Tibial artery (tissue), 4 donors: ENCODE results near the gene CAMTA1.

Experiments
- DNase-seq, 2 donors: peaks; one replicate each; pipeline ENCODE4 v3.0.0-alpha.2; 2019
- H3K27ac ChIP-seq, 2 donors: fragments of 200-600 bp; sonication (generic) in 1 of 2; 1 replicate in 1 of 2; 2 replicates in 1 of 2; pipeline ENCODE4 v1.5.1; 2018 to 2019; ENCODE audit warnings: mild to moderate bottlenecking in 1 of 2
- H3K27me3 ChIP-seq, 2 donors: fragments of 200-600 bp; sonication (generic) in 1 of 2; one replicate each; pipeline versions ENCODE4 v1.5.1 to v1.6.0; 2016 to 2019
- H3K36me3 ChIP-seq, 3 donors: fragments of 200-600 bp; sonication (generic) in 2 of 3; one replicate each; pipeline ENCODE4 v1.5.1; 2016 to 2019; ENCODE audit warnings: mild to moderate bottlenecking in 2 of 3
- H3K4me1 ChIP-seq, 4 donors: fragments of 200-600 bp; sonication (generic) in 2 of 4; 1 replicate in 3 of 4; 2 replicates in 1 of 4; pipeline ENCODE4 v1.5.1; 2016 to 2019
- H3K4me3 ChIP-seq, 2 donors: fragments of 200-600 bp; sonication (generic) in 1 of 2; 1 replicate in 1 of 2; 2 replicates in 1 of 2; pipeline ENCODE4 v1.5.1; 2018 to 2019; ENCODE audit warnings: mild to moderate bottlenecking in 2 of 2
- H3K9me3 ChIP-seq, 3 donors: fragments of 200-600 bp; sonication (generic) in 1 of 3; one replicate each; pipeline ENCODE4 v1.5.1; 2016 to 2019
- CTCF ChIP-seq, 2 experiments: fragments of 200-600 bp in 1 of 2; fragments of 450-650 bp in 1 of 2; IDR thresholded peaks; one replicate each; pipeline ENCODE4 v1.5.1; 2017 to 2019; ENCODE audit warnings: antibody characterized with exemption in 2 of 2, mild to moderate bottlenecking in 1 of 2, moderate library complexity in 1 of 2
- intact Hi-C: fragments of 100-400 bp; cut with DNase I; formaldehyde crosslinking; loops from one replicate; pipeline ENCODE4 v1.15.0; 2023; ENCODE audit warnings: low total_unique reads

Gene CAMTA1

GRCh38 chr1:6897138-6897537, 111.9 kb downstream of the CAMTA1 start:
- Histone ChIP-seq H3K27me3 (no peaks in the 10 kb centered on the region), H3K9me3 (no peaks in the 10 kb centered on the region), H3K4me1 (no peaks in the 10 kb centered on the region), H3K4me3 (no peak overlapping the region), H3K27ac (no peak overlapping the region), H3K36me3 (no peaks in the 10 kb centered on the region)
- no peak for DNase-seq
- TF ChIP-seq CTCF (IDR thresholded peaks at IDR 0.05), result no peak
- intact Hi-C loops, result no loop called here

GRCh38 chr1:6898974-6899539, 113.8 kb downstream of the CAMTA1 start:
- H3K27ac ChIP-seq, result no peak overlapping the region
- no peaks in the 10 kb centered on the region for H3K9me3 ChIP-seq
- no peak overlapping the region for H3K4me3 ChIP-seq
- no peak for DNase-seq
- intact Hi-C loops, result no loop called here
- TF ChIP-seq CTCF (IDR thresholded peaks at IDR 0.05), result no peak
- no peaks in the 10 kb centered on the region for H3K4me1 ChIP-seq
- H3K27me3 ChIP-seq, result no peaks in the 10 kb centered on the region
- no peaks in the 10 kb centered on the region for H3K36me3 ChIP-seq

- Histone ChIP-seq H3K4me3 (no peak overlapping the region), H3K27ac (no peak overlapping the region), H3K9me3 (no peaks in the 10 kb centered on the region), H3K4me1 (no peaks in the 10 kb centered on the region), H3K36me3 (no peaks in the 10 kb centered on the region), H3K27me3 (no peaks in the 10 kb centered on the region)
- DNase-seq, result no peak
- intact Hi-C loops, result no loop called here
- TF ChIP-seq CTCF (IDR thresholded peaks at IDR 0.05), result no peak
These were observed 114.4 kb downstream of the CAMTA1 start for GRCh38 chr1:6899621-6900020.

- peaks cover 0 to 16% (median 0%) of the 10 kb centered on the region in 4 donors for H3K4me1 ChIP-seq
These were observed 116.9 kb downstream of the CAMTA1 start for GRCh38 chr1:6902153-6902552.

GRCh38 chr1:6904476-6905170, 119.4 kb downstream of the CAMTA1 start:
- Histone ChIP-seq H3K36me3 (no peaks in the 10 kb centered on the region), H3K9me3 (no peaks in the 10 kb centered on the region), H3K4me1 (peaks cover 0 to 16% (median 0%) of the 10 kb centered on the region in 4 donors), H3K27ac (no peak overlapping the region), H3K4me3 (no peak overlapping the region), H3K27me3 (peaks cover 0 to 2% of the 10 kb centered on the region in 2 donors)
- intact Hi-C loops, result no loop called here
- no peak for TF ChIP-seq CTCF (IDR thresholded peaks at IDR 0.05)
- no peak for DNase-seq

More at GRCh38 chr1:6902153-6902552, 116.9 kb downstream of the CAMTA1 start:
- no peaks in the 10 kb centered on the region for H3K27me3 ChIP-seq
- no peak overlapping the region for H3K4me3 ChIP-seq
- no peak for TF ChIP-seq CTCF (IDR thresholded peaks at IDR 0.05)
- H3K36me3 ChIP-seq, result no peaks in the 10 kb centered on the region
- DNase-seq, result no peak
- intact Hi-C loops, result no loop called here
- H3K27ac ChIP-seq, result no peak overlapping the region
- no peaks in the 10 kb centered on the region for H3K9me3 ChIP-seq
